K562 (cell line): ENCODE data around the gene ZNF474. TPM values are rescaled to one million over a fixed set of nuclear protein-coding genes. Genes with fewer than 3 reads are reported as not detected.

Experiments used
- ATAC-seq: fragments of 200-7000 bp; cut with Tn5 transposase; 3 replicates; pipeline ENCODE4 v1.9.1; 2020; ENCODE audit warnings: moderate library complexity
- BruUV-seq: library from RNA; stranded (reverse); fragments of 400-500 nt; replicated peaks from 2 replicates; lab custom pipeline; 2021; lab: Mats Ljungman, UMichigan
- CTCF ChIA-PET: fragments of 300-600 bp; formaldehyde crosslinking; extraction: SDS; loops from one replicate; lab custom pipeline; 2021; ENCODE audit warnings: low intra/inter-chr PET ratio; lab: Yijun Ruan, JAX
- POLR2A ChIA-PET: fragments of 300-600, 350-650 bp; sonication (Branson Sonifier 250); formaldehyde crosslinking; extraction: SDS; loops from one replicate; lab custom pipeline; 2021; ENCODE audit warnings: antibody characterized with exemption, inconsistent platforms; lab: Yijun Ruan, JAX
- DNase-seq, 4 experiments: peaks; one replicate each; pipeline versions ENCODE4 v3.0.0 to v3.0.0-alpha.2; 2011 to 2018; ENCODE audit warnings: low spot score in 3 of 4, mixed read lengths in 3 of 4; ENCODE audit errors: extremely low read depth in 1 of 4
- FAIRE-seq: peaks from 2 replicates; lab custom pipeline; 2011; peaks lifted over from hg19 to GRCh38; lab: Jason Lieb, UNC
- H2AFZ ChIP-seq: 2 replicates; pipeline ENCODE4 v1.6.0; 2011; ENCODE audit warnings: low read depth, low read length, control low read depth, inconsistent platforms
- H3K27ac ChIP-seq: fragments of 200-600 bp; 3 replicates; pipeline ENCODE4 v1.8.0; 2011; ENCODE audit warnings: low read depth, mild to moderate bottlenecking, control low read depth, inconsistent platforms, low read length, moderate library complexity, mixed read lengths; ENCODE audit errors: extremely low read depth
- H3K27me3 ChIP-seq, 2 experiments: fragments of 300-600 bp in 1 of 2; 2 replicates in 1 of 2; 3 replicates in 1 of 2; pipeline versions ENCODE4 v1.6.0 to v1.8.0; 2011; ENCODE audit warnings: inconsistent platforms in 2 of 2, low read length in 2 of 2, mild to moderate bottlenecking in 1 of 2, mixed read lengths in 1 of 2, moderate library complexity in 1 of 2; ENCODE audit not compliant: control insufficient read depth in 2 of 2, insufficient read depth in 2 of 2
- H3K36me3 ChIP-seq: fragments of 300-600 bp; 3 replicates; pipeline ENCODE4 v1.8.0; 2011; ENCODE audit warnings: mild to moderate bottlenecking, low read length, inconsistent platforms; ENCODE audit not compliant: control insufficient read depth, insufficient read depth
- H3K4me1 ChIP-seq, 2 experiments: fragments of 200-600 bp in 1 of 2; replicated peaks in 1 of 2; 2 replicates in 1 of 2; 3 replicates in 1 of 2; pipeline versions ENCODE4 v1.5.1 to v1.8.0; 2011; ENCODE audit warnings: inconsistent platforms in 2 of 2, low read length in 2 of 2, mild to moderate bottlenecking in 1 of 2, mixed read lengths in 1 of 2, moderate library complexity in 1 of 2; ENCODE audit not compliant: control insufficient read depth in 2 of 2, insufficient read depth in 2 of 2
- H3K4me2 ChIP-seq: 2 replicates; pipeline ENCODE4 v1.6.1; 2011; ENCODE audit warnings: low read length, control low read depth, inconsistent platforms, mixed read lengths; ENCODE audit not compliant: insufficient read depth
- H3K4me3 ChIP-seq: fragments of 200-600 bp; sonication (generic), shearing (Covaris generic); 2 replicates; pipeline ENCODE4 v1.5.1; 2016; ENCODE audit warnings: control low read depth, inconsistent platforms
- H3K79me2 ChIP-seq: fragments of 200-600 bp; 3 replicates; pipeline ENCODE4 v1.8.0; 2011; ENCODE audit warnings: low read length, inconsistent platforms; ENCODE audit not compliant: control insufficient read depth, insufficient read depth
- H3K9ac ChIP-seq, 2 experiments: 2 replicates each; pipeline versions ENCODE4 v1.6.0 to v1.6.1; 2011; ENCODE audit warnings: low read depth in 2 of 2, low read length in 2 of 2, control low read depth in 1 of 2, inconsistent platforms in 1 of 2, mild to moderate bottlenecking in 1 of 2, mixed read lengths in 1 of 2; ENCODE audit not compliant: insufficient read depth in 1 of 2
- H3K9me1 ChIP-seq: one replicate; pipeline ENCODE4 v1.6.0; 2011; ENCODE audit warnings: inconsistent platforms, mild to moderate bottlenecking, low read length, moderate library complexity; ENCODE audit not compliant: control insufficient read depth, insufficient read depth
- H3K9me3 ChIP-seq: replicated peaks from 2 replicates; pipeline ENCODE4 v1.5.1; 2011; ENCODE audit warnings: low read depth, low read length, inconsistent platforms; ENCODE audit not compliant: control insufficient read depth, insufficient read depth
- H4K20me1 ChIP-seq: replicated peaks from 2 replicates; pipeline ENCODE4 v1.6.1; 2011; ENCODE audit warnings: low read length, inconsistent platforms, mixed read lengths; ENCODE audit not compliant: control insufficient read depth, insufficient read depth
- CCAR2 ChIP-seq: fragments of 200-400 bp; formaldehyde crosslinking; IDR thresholded peaks from 2 replicates; pipeline ENCODE4 v1.6.1; 2017; ENCODE audit warnings: mild to moderate bottlenecking, low read depth, low read length
- DPF2 ChIP-seq: fragments of 450-650 bp; IDR thresholded peaks from 2 replicates; pipeline ENCODE4 v1.6.1; 2016
- GMEB1 ChIP-seq: fragments of 250-450 bp; sonication (Bioruptor Pico); IDR thresholded peaks from 2 replicates; pipeline ENCODE4 v1.4.0; 2020; ENCODE audit warnings: mild to moderate bottlenecking
- HCFC1 ChIP-seq: IDR thresholded peaks from 2 replicates; pipeline ENCODE4 v1.6.1; 2012; ENCODE audit warnings: low read depth, low read length, improper control_type of control experiment
- KAT7 ChIP-seq: sonication (generic); formaldehyde crosslinking; IDR thresholded peaks from 2 replicates; pipeline ENCODE4 v1.8.0; 2022; ENCODE audit warnings: missing genetic modification reagents, mild to moderate bottlenecking, borderline replicate concordance
- KDM4B ChIP-seq, 2 experiments: fragments of 450-650 bp in 1 of 2; sonication (generic) in 1 of 2; IDR thresholded peaks; 2 replicates each; pipeline ENCODE4 v1.6.1; 2016 to 2017; ENCODE audit warnings: borderline replicate concordance in 2 of 2, antibody characterized with exemption in 1 of 2, low read depth in 1 of 2, mild to moderate bottlenecking in 1 of 2
- NFE2L1 ChIP-seq: fragments of 450-650 bp; IDR thresholded peaks from 2 replicates; pipeline ENCODE4 v1.6.1; 2016; ENCODE audit warnings: missing genetic modification characterization, low read depth, mild to moderate bottlenecking, missing compliant biosample characterization, moderate library complexity, borderline replicate concordance
- TARDBP ChIP-seq: fragments of 450-650 bp; IDR thresholded peaks from 2 replicates; pipeline ENCODE4 v1.6.1; 2016
- TOE1 ChIP-seq, 2 experiments: fragments of 450-650 bp in 1 of 2; sonication (generic) in 1 of 2; formaldehyde crosslinking in 1 of 2; IDR thresholded peaks; 2 replicates each; pipeline versions ENCODE4 v1.7.1 to v1.8.0; 2016 to 2022; ENCODE audit warnings: borderline replicate concordance in 2 of 2, mild to moderate bottlenecking in 2 of 2, antibody characterized with exemption in 1 of 2, inconsistent platforms in 1 of 2, low read depth in 1 of 2, missing genetic modification reagents in 1 of 2, moderate library complexity in 1 of 2
- USF2 ChIP-seq: sonication (generic); formaldehyde crosslinking; IDR thresholded peaks from 2 replicates; pipeline ENCODE4 v1.5.0; 2020; ENCODE audit warnings: missing genetic modification reagents
- ZBTB33 ChIP-seq: sonication (generic); formaldehyde crosslinking; IDR thresholded peaks from 2 replicates; pipeline ENCODE4 v1.8.1; 2023; ENCODE audit warnings: mild to moderate bottlenecking, missing genetic modification reagents
- ZNF766 ChIP-seq: fragments of 200-800 bp; sonication (Bioruptor generic); conservative IDR thresholded peaks from 2 replicates; pipeline ENCODE4 v1.6.1; 2016; ENCODE audit warnings: missing genetic modification characterization, missing compliant biosample characterization
- WGBS: fragments of 100-300 bp; shearing (Covaris generic); methylation state at CpG from one replicate; pipeline ENCODE4 v1.1.6; 2016; ENCODE audit warnings: low coverage, mixed read lengths; ENCODE audit not compliant: insufficient coverage; ENCODE audit errors: missing lambda C conversion rate; 5-methylcytosine and 5-hydroxymethylcytosine counted together
- in situ Hi-C: fragments of 300-500 bp; cut with MboI; formaldehyde crosslinking; loops from 4 replicates; pipeline ENCODE4 v1.15.0; 2018; ENCODE audit warnings: inconsistent platforms, mixed read lengths
- intact Hi-C: fragments of 100-400 bp; cut with micrococcal nuclease; formaldehyde crosslinking; loops from 2 replicates; pipeline ENCODE4 v1.14.2; 2022
- polyA plus RNA-seq, 8 experiments: library from polyadenylated mRNA; depleted of rRNA in 4 of 8; stranded (reverse) in 5 of 8; unstranded in 3 of 8; fragments of >200 nt; fragmentation: Nextera tagmentation in 2 of 8; fragmentation: Illumina TruSeq in 1 of 8; extraction: Ambion mirVana in 2 of 8; extraction: Trizol in 1 of 8; gene quantifications; 2 replicates each; pipeline versions ENCODE4 v1.2.1 to v1.2.3, GENCODE V29; 2011 to 2014; ENCODE audit warnings: inconsistent platforms in 1 of 8, missing spikeins in 1 of 8
- total RNA-seq, 7 experiments: library from RNA; depleted of rRNA in 6 of 7; stranded (reverse); fragments of >200 nt in 6 of 7; fragmentation: Illumina TruSeq in 2 of 7; extraction: Trizol in 2 of 7; gene quantifications; 2 replicates each; pipeline versions ENCODE4 v1.2.1 to v1.2.3, GENCODE V29; 2011 to 2021; ENCODE audit warnings: low replicate concordance in 1 of 7

The ZNF474 gene
- total and polyA plus RNA-seq, 9 of the 15 experiments (the other 6 are each of a cell fraction or from before 2014, with no cell fraction given), result 0.16 to 0.62 (median 0.39) TPM

GRCh38 chr5:122179701-122180100 is 50.4 kb downstream of the ZNF474 start:
- intact Hi-C loops, result no loop called here
- Histone ChIP-seq H3K27me3 (no peaks in the 10 kb centered on the region; a peak in 1 of 5 replicates), H4K20me1 (no peaks in the 10 kb centered on the region), H3K4me2 (no peak overlapping the region), H3K4me1 (no peaks in the 10 kb centered on the region; a peak in 1 of 5 replicates), H3K27ac (no peak overlapping the region), H3K79me2 (no peaks in the 10 kb centered on the region), H3K9me3 (no peaks in the 10 kb centered on the region), H3K9me1 (no peaks in the 10 kb centered on the region), H3K4me3 (no peak overlapping the region), H3K36me3 (no peaks in the 10 kb centered on the region), H3K9ac (no peak overlapping the region), H2AFZ (no peak overlapping the region)
- FAIRE-seq (no peak), ATAC-seq (no peak), DNase-seq (no peak)
- in situ Hi-C loops, result no loop called here
- 0% methylated on average over 1 of the region's 1 CpG for WGBS
- BruUV-seq, result no TSS peak
- ChIA-PET CTCF (no interaction called here), POLR2A (no interaction called here)
- TF ChIP-seq DPF2 (no peak), CCAR2 (no peak), ZNF766 (CRISPR knock-in tag) (no peak), TOE1 (IDR thresholded peaks at IDR 0.05; ENCODE audit: borderline replicate concordance) (no peak), TOE1 (CRISPR knock-in tag; IDR thresholded peaks at IDR 0.05; ENCODE audit: borderline replicate concordance, low read depth) (no peak), ZBTB33 (CRISPR knock-in tag) (no peak), KAT7 (CRISPR knock-in tag) (no peak), HCFC1 (no peak), USF2 (CRISPR knock-in tag) (no peak), NFE2L1 (no peak), KDM4B (IDR thresholded peaks at IDR 0.05; ENCODE audit: borderline replicate concordance in 2 of 2, low read depth in 1 of 2) (no peak), TARDBP (no peak), GMEB1 (CRISPR knock-in tag) (no peak)
